Mesothelial cell of epicardium (in vitro differentiated cells): ENCODE results near the gene PCBP1. TPM values are rescaled to one million over a fixed set of nuclear protein-coding genes. Genes with fewer than 3 reads are reported as not detected.
"Not testable (repeated sequence)": the region's sequence is repeated elsewhere in the genome, so short reads cannot be mapped to it uniquely, and the experiment has no call there.

ENCODE experiments used
- DNase-seq, 2 experiments: peaks; one replicate each; pipeline ENCODE4 v3.0.0; 2021; ENCODE audit warnings: low spot score in 2 of 2; ENCODE audit not compliant: unreplicated experiment in 2 of 2
- H3K27ac Mint-ChIP-seq: 2 replicates; pipeline ENCODE4 v1.8.0; 2021; ENCODE audit warnings: mixed read lengths
- H3K27me3 Mint-ChIP-seq: 2 replicates; pipeline ENCODE4 v1.8.0; 2021; ENCODE audit warnings: low read depth, mixed read lengths
- H3K36me3 Mint-ChIP-seq: 2 replicates; pipeline ENCODE4 v1.8.0; 2021; ENCODE audit warnings: mixed read lengths
- H3K4me1 Mint-ChIP-seq: 2 replicates; pipeline ENCODE4 v1.8.0; 2021; ENCODE audit warnings: mixed read lengths
- H3K4me3 Mint-ChIP-seq: 2 replicates; pipeline ENCODE4 v1.8.0; 2021; ENCODE audit warnings: mild to moderate bottlenecking, moderate library complexity, mixed read lengths
- H3K9me3 Mint-ChIP-seq: 2 replicates; pipeline ENCODE4 v1.8.0; 2021; ENCODE audit warnings: mixed read lengths
- CTCF ChIP-seq: fragments of 200-600 bp; sonication (generic); IDR thresholded peaks from one replicate; pipeline ENCODE4 v1.5.0; 2021; ENCODE audit warnings: antibody characterized with exemption; ENCODE audit not compliant: unreplicated experiment
- total RNA-seq: library from RNA; stranded (reverse); gene quantifications from 3 replicates; pipeline ENCODE4 v1.2.1, GENCODE V29; 2021

PCBP1 gene
- total RNA-seq, 1 donor from 2014 or later = 245 TPM

GRCh38 chr2:70049255-70049654 is 38.0 kb upstream of the PCBP1 start:
- no peak for TF ChIP-seq CTCF
- no peaks in the 10 kb centered on the region for H3K27me3 Mint-ChIP-seq
- DNase-seq = no peak
- H3K27ac Mint-ChIP-seq = no peak overlapping the region
- H3K9me3 Mint-ChIP-seq = no peaks in the 10 kb centered on the region
- no peaks in the 10 kb centered on the region for H3K4me1 Mint-ChIP-seq
- H3K36me3 Mint-ChIP-seq = peaks cover 43% of the 10 kb centered on the region
- H3K4me3 Mint-ChIP-seq = no peak overlapping the region

DNA sequence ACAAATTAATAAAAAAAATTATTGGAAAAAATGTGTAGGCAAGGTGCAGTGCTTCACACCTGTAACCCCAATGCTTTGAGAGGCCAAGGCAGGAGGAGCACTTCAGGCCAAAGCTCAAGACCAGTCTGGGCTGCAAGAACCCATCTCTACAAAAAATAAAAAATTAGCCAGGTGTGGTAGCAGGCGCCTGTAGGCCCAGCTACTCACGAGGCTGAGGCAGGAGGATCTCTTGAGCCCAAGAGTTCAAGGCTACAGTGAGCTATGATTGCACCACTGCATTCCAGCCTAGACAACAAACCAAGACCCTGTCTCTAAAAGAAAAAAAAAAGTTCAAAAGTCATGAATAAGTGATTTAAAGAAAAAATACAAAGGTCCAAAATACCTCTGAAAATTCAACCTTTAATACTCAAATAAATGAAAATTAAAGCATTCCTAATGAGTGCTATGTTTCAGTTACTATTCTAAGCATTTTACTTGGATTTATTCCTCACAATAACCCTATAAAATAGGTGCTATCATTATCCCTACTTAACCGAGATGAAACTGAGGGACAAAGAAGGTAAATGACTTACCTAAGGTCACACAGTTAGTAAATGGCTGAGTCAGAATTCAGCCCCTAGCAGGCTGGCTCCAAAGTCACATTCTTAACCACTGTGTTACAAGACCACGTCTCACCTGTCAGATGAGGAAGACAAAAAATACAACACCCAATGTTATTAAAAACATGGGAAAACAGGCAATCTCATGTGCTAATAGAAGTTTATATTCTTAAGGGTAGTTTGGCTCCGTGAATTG is 36.4 kb upstream of the PCBP1 start:
- H3K36me3 Mint-ChIP-seq = peaks cover 53% of the 10 kb centered on the region
- no peaks in the 10 kb centered on the region for H3K4me1 Mint-ChIP-seq
- DNase-seq = no peak
- TF ChIP-seq CTCF = no peak
- H3K9me3 Mint-ChIP-seq = peaks cover 3% of the 10 kb centered on the region
- no peak overlapping the region for H3K4me3 Mint-ChIP-seq
- no peak overlapping the region for H3K27ac Mint-ChIP-seq
- no peaks in the 10 kb centered on the region for H3K27me3 Mint-ChIP-seq

- not testable (repeated sequence) for H3K27me3 Mint-ChIP-seq, DNase-seq, H3K27ac Mint-ChIP-seq, H3K9me3 Mint-ChIP-seq, H3K4me3 Mint-ChIP-seq, H3K4me1 Mint-ChIP-seq
- H3K36me3 Mint-ChIP-seq = peaks cover 60% of the 10 kb centered on the region
These were observed 32.0 kb upstream of the PCBP1 start for GRCh38 chr2:70055259-70055658.

DNA sequence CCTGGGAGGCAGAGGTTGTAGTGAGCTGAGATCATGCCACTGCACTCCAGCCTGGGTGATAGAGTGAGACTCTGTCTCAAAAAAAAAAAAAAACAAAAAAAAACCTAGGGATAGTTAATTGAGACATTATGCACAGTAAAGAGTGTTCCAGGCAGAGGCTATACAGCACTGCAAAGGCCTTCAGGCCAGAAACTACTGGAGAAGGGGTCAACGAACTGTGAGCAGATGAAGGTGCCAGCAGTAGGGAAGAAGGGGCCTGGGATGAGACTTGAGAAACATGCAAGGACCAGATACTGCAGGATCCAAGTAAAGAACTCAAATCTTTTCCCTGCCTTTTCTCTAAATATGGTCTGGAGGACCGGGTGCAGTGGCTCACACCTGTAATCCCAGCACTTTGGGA is 26.0 kb upstream of the PCBP1 start:
- Mint-ChIP-seq H3K4me3 (no peak overlapping the region), H3K36me3 (peaks cover 42% of the 10 kb centered on the region), H3K27me3 (no peaks in the 10 kb centered on the region), H3K4me1 (no peaks in the 10 kb centered on the region), H3K27ac (no peak overlapping the region), H3K9me3 (no peaks in the 10 kb centered on the region)
- DNase-seq = no peak
- TF ChIP-seq CTCF = no peak

GRCh38 chr2:70062270-70062669 is 25.0 kb upstream of the PCBP1 start:
- Mint-ChIP-seq H3K9me3 (no peaks in the 10 kb centered on the region), H3K27me3 (no peaks in the 10 kb centered on the region), H3K4me1 (no peaks in the 10 kb centered on the region), H3K27ac (no peak overlapping the region), H3K4me3 (no peak overlapping the region), H3K36me3 (peaks cover 43% of the 10 kb centered on the region)
- no peak for DNase-seq
- no peak for TF ChIP-seq CTCF

- no peak for DNase-seq
- no peak overlapping the region for H3K4me3 Mint-ChIP-seq
- no peaks in the 10 kb centered on the region for H3K9me3 Mint-ChIP-seq
- H3K27me3 Mint-ChIP-seq = no peaks in the 10 kb centered on the region
- peaks cover 19% of the 10 kb centered on the region for H3K4me1 Mint-ChIP-seq
- peaks cover 27% of the 10 kb centered on the region for H3K36me3 Mint-ChIP-seq
- TF ChIP-seq CTCF = no peak
- H3K27ac Mint-ChIP-seq = peak overlapping the region; percentile 47
These were observed 19.2 kb upstream of the PCBP1 start for GRCh38 chr2:70068119-70068518.
